CD1c-positive myeloid dendritic cell (primary cell): ENCODE results near the gene F5.

ENCODE experiments used
- DNase-seq: peaks from one replicate; pipeline ENCODE4 v3.0.0-alpha.2; 2016; ENCODE audit errors: extremely low spot score

The F5 gene

DNA sequence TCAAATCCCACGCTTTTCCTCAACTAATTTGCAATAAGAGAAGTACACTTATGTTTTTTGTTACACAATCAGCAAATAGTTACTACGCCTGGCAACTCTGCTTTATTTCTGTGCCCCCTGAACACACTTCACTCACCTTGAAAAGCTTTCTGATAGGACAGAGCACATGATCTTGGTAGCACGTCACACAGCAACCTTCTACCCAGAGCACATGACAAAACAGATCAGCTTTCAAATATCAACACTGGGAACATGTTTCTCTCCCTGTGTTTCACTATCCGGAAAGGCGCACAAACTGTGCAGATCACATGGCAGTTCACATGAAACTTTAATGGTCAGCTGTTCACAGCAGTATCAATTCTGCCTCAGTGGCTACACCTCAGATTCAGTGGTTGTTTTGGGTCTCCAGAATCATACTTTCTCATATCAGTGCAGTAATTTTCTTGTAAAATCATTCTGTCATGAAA lies 102.7 kb downstream of the F5 start:
- no peak for DNase-seq

- DNase-seq, result no peak
Measured at GRCh38 chr1:169479363-169480066, 106.8 kb downstream of the F5 start.

GRCh38 chr1:169478094-169478672 lies 108.1 kb downstream of the F5 start:
- DNase-seq, result peak; percentile 48

DNA sequence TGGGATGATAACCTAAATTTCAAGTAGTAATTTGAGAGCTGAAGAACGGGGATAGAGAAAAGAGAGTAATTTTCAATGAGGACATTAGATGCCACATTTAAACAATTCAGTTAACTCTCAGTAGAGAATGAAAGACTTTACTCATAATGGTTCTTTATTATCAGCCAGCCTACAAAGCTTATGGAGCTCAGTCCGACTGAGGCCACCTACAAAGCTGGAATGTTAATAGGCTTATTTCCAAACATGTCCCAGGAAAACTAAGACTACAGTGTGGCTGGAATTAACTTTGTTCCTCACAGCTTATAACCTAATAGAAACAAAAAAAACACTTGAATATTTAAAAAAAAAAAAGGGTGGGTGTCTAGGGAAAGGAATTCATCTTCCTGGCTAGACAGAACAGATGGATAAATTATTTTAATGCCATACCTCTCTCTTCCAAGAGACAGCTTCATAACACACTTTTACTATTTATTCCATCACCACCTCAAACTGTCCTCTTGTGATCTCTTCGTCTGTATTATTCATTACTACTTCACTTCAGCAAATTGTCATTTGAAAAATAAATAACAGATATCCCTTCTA lies 110.4 kb downstream of the F5 start:
- no peak for DNase-seq

DNA sequence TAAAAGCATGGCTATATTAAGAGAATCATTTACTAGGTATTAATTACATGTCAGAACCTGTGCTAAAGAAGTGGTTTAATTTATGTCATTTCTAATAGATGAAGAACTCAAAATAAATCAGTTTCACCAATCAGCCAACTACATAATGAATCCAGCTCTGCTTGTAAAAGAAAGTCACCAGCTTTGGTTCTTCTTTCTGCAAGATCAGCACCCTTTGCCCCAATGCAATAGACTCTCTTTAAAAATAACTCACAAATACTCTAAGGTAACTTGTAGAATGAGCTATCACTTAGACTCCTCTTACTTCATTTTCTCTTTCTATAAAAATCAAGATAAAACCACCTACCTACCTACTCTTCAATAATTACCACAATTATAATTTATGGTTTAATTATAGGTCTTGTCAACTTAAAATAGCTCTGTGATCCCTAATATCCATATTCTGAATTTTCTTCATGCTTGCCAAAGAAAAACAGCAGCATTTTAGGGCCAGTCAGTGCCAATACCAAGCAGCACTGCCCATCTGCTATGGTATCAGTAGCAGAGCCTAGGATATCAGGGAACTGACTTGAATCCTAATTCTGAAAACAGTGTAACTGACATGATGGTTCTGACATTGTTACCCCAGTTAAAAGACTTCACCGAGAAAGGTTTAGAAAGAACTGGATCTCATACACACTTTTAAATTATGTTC lies 111.8 kb downstream of the F5 start:
- no peak for DNase-seq

DNA sequence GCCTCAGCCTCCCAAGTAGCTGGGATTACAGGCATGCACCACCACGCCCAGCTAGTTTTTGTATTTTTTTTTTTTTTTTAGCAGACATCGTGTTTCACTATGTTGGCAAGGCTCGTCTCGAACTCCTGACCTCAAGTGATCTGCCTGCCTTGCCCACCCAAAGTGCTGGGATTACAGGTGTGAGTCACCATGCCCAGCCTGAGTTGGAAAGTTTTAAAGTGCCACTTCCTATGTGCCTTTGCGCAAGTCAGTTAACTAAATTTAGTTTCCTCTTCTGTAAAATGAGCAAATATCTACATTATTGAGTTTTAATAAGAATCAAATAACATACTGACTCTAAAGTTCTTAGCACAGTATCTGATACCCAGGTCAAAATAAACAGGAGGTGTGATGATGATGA lies 112.9 kb downstream of the F5 start:
- peak; percentile 30 for DNase-seq

- no peak for DNase-seq
Measured at GRCh38 chr1:169472738-169473137, 113.5 kb downstream of the F5 start.

DNA sequence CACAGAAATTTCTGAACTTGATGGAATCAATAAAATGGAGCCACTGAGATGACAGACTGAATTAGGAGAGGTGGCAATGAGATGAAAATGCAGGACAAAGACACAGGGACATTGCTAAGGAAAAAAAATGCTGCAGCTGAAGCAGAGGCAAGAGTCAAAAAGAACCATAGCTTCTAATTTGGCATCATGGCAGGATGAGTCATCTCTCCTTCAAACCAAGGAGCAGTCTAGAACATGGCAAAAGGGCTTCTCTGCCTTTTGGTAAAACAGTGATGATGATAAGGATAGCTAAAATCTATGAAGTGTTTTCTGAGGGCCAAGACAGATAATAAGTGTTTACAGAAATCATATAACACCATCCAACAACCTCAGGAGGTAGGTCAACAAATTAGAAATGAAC lies 117.3 kb downstream of the F5 start:
- DNase-seq, result no peak

DNA sequence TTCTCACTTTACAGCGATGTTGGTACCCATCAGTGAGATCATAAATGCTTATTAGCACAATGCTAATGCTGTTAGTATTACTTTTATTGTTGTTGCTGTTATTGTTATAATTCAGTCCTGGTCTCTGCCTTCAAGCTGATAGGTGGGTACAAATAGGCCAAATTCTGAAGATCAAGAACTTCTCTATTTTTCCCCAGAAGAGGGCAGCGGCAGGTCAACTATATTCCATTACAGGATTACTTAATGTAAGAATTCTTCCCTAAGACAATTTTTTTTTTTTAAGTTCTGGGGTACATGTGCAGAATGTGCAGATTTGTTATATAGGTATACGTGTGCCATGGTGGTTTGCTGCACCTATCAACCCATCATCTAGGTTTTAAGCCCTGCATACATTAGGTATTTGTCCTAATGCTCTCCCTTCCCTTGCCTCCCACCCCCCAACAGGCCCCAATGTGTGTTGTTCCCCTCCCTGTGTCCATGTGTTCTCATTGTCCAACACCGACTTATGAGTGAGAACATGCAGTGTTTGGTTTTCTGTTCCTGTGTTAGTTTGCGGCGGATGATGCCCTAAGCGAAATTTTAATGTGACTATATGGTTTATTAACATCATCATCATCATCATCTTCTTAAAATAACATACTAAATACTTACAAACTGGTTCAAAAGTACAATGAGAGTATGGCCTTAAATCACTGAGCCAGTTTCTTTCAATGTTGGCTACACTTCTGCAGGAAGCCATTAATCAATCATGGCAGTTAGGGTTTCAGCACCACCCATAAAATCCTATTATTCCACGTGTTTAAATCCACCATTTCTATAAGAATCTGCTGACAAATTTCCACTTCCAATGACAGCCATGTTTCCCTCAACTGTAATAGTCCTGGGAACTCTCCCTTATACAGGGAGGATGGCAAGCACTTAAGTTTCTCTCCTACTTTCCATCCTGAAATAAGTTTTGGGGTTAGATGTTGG lies 119.7 kb downstream of the F5 start:
- DNase-seq, result peak; percentile 32

DNA sequence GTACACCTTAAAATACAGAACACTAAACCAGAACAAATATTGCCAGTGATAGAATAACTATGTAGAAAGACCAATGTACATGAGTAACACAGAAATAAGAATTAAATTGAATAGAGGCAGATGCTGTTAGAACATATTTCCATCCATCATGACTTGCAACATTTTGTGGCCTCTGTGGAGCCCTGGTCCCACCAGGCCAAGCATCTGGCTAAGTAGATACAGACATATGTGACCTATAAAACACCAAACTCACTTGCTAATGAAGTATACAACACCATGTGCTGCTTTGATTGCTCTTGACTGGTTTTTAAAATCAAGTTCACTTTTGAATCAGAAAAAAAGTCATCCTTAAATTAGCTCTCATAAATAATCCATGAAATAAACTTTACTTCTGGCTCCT lies 121.0 kb downstream of the F5 start:
- no peak for DNase-seq
